CD4-positive, alpha-beta T cell treated with Interleukin-17A for 1 hour (primary cell): ENCODE results near the gene GRWD1.
A peak's percentile ranks its signal among the peaks of the same experiment; 100 is the strongest.

Source experiments
- DNase-seq: peaks from one replicate; pipeline ENCODE4 v3.0.0-alpha.2; 2020

GRWD1 gene

GRCh38 chr19:48445606-48446481, at the start of gene GRWD1:
TSS of gene GRWD1 (plus strand) at chr19:48445983. CDS start at chr19:48446006, 23 bp downstream.
- DNase-seq = peak; percentile 97

GRCh38 chr19:48396016-48396823, 49.6 kb upstream of the GRWD1 start:
- no peak for DNase-seq

- no peak for DNase-seq
Observed at GRCh38 chr19:48396824-48397176, 49.0 kb upstream of the GRWD1 start.

- no peak for DNase-seq
Observed at GRCh38 chr19:48397263-48398101, 48.3 kb upstream of the GRWD1 start.

- DNase-seq = no peak
Observed at GRCh38 chr19:48398102-48398374, 47.7 kb upstream of the GRWD1 start.

GRCh38 chr19:48398375-48399235, 47.2 kb upstream of the GRWD1 start:
- DNase-seq = peak; percentile 90

- peak; percentile 55 for DNase-seq
Observed at GRCh38 chr19:48400018-48400742, 45.6 kb upstream of the GRWD1 start.

GRCh38 chr19:48401287-48401686, 44.5 kb upstream of the GRWD1 start:
- DNase-seq = no peak

- DNase-seq = peak; percentile 75
Observed at GRCh38 chr19:48403606-48404005, 42.2 kb upstream of the GRWD1 start.

- DNase-seq = no peak
Observed at GRCh38 chr19:48405010-48405659, 40.6 kb upstream of the GRWD1 start.

- DNase-seq = no peak
Observed at GRCh38 chr19:48405850-48406249, 39.9 kb upstream of the GRWD1 start.

GRCh38 chr19:48413879-48414587, 31.8 kb upstream of the GRWD1 start:
- DNase-seq = no peak

GRCh38 chr19:48415395-48415794, 30.4 kb upstream of the GRWD1 start:
- DNase-seq = peak; percentile 85

GRCh38 chr19:48415806-48416221, 30.0 kb upstream of the GRWD1 start:
- no peak for DNase-seq

- DNase-seq = no peak
Observed at GRCh38 chr19:48417421-48417820, 28.4 kb upstream of the GRWD1 start.

GRCh38 chr19:48418317-48419064, 27.3 kb upstream of the GRWD1 start:
- no peak for DNase-seq

- DNase-seq = peak; percentile 85
Observed at GRCh38 chr19:48419158-48419920, 26.4 kb upstream of the GRWD1 start.

- DNase-seq = no peak
Observed at GRCh38 chr19:48421548-48421947, 24.2 kb upstream of the GRWD1 start.

- DNase-seq = no peak
Observed at GRCh38 chr19:48424694-48425219, 21.0 kb upstream of the GRWD1 start.
